K562 treated with DMSO at 1 percent for 4 hours (cell line): ENCODE results near the gene DNALI1. TPM values are rescaled to one million over a fixed set of nuclear protein-coding genes. Genes with fewer than 3 reads are reported as not detected.

Experiments
- total RNA-seq: library from RNA; unstranded; fragments of 300-600 nt; gene quantifications from 2 replicates; pipeline ENCODE4 v1.2.3, GENCODE V29; 2022; ENCODE audit not compliant: insufficient read depth

The DNALI1 gene
- 0.97 and 1.9 TPM in 2 replicates for total RNA-seq

DNA sequence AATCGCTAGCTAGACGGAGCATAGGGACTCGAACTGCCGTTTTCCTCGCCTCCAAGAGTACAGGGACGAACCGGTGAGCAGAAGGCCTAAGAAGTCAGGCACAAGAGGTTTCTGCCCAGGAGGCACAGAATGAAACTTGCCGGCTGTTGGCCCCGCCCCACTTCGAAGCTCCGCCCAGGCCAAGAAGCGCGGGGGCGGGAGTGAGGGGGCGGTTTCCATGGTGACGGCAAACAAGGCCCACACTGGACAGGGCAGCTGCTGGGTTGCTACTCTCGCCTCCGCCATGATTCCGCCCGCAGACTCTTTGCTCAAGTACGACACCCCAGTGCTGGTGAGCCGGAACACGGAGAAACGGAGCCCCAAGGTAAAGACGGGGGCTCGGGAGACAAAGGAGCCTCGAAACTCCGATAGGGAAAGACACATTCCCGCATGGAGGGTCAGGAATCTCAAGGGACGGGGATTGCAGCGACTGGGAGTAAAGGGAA is at the start of gene DNALI1:
DNALI1 (plus strand) TSS at position 229 of the 485 bp plus-strand sequence; CDS start at position 284, 55 bp downstream.

DNA sequence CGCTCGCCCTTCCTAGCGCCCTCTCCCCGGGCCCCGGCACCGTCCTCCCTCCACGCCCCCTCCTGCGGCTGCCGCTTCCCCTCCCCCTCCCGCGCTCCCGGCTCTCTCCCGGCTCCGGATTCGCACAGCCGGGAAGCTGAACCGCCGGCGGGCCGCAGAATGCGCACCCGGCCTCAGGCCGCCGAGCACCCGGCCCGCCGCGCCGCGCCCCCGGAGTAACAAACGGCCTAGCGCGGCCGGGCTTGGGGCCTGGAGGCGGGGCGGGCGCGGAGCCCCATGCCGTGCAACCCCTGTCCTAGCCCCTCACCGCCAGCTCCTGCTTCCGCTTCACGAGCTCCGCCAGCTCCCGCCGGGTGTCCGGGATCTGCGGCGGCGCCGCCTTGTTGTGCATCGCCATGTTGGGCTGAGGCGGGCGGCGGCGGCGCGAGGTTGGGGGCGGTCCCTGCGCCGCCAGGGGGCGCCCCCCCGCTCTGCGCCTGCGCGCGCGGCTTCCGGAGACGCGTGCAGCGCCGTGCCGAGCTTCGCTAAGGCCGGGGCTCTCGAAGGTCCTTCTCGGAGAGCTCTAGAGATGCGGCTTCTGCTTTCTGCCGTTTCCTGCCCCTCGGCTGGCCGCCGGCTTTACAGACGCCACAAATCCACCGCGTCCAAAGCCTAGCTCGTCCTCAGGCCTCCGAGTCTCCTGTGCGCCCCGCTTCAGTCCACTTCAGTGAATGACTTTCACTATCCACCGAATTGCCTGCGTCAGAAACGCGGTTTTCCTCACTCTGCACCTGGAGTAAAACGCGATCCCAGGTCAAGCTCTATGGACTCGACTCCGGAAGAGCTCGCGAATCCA is 42.2 kb upstream of the DNALI1 start, which contains the start of gene MEAF6:
MEAF6 (minus strand) TSS at position 417 of the 835 bp plus-strand sequence; CDS start at position 397, 20 bp downstream.

DNA sequence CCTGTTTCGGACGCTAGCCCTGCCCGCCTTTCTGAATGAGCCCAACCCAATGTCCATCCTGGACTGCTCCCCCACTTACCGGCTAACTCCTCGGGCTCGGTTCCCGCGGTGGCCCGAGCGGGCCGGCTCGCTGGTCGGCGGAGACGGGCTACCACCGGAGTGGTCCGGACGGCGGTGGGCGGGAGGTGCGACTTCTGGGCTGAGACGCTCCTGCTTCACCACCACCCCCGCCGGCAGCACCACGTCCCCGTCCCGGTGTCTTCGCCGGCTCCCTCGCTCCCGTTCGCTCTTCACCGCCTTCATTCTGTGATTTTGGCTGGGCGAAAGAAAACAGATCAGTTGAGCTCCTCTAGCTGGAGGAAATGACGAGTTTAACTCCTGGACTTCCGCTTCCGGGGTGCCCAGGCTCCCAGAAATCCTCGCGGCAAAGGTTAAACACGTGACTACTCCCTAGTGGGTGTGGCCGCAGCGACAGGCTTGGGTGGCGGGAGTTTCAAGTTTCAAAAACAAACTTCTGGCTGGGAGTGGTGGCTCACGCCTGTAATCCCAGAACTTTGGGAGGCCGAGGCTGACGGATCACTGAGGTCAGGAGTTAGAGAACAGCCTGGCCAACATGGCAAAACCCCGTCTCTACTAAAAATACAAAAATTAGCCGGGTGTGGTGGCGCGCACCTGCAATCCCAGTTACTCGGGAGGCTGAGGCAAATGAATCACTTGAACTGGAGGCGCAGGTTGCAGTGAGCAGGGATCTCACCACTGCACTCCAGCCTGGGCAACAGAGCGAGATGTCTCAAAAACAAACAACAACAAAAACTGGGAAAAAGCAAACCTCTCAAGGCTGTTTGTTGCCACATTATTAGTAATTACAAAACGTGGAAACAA is 2.6 kb upstream of the DNALI1 start, which contains the start of gene SNIP1:
SNIP1 (minus strand) TSS at position 367 of the 882 bp plus-strand sequence; CDS start at position 303, 64 bp downstream.

DNA sequence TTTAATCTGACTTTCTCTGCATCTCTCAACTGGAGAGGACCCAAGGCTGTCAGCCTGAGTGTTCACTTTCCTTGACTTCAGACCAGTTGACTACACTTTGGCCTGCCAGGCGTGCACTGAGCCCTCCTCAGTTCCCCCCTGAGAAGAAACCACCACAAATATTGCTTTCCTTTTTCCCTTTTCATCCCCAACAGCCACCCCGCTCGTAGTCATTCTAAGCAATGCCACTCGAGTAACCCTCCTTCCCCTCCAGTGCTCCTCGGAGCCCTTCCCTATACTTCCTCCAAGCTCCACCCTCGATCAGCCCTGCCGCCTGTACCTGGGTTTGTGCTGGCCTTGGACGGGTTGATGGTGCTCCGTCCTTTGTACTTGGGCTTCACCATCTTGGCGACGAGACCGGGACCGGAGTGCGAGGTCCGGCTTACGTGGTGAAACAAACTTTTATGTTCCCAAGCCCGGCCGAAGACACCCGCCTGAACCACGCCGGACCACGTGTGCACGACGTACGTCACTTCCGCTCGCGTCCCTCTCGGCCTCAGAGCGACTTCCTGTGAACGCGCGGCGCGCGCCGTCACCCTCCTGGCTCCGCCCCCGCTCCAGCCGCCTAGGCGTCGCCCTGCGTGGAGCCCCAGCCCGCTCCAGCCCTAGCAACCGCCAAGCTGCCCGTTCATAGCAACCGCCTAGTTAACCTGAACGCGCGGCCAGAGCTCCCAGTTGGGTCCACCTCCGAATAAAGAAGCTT is 38.9 kb downstream of the DNALI1 start, which contains the start of gene GNL2:
GNL2 (minus strand) TSS at position 498 of the 742 bp plus-strand sequence; CDS start at position 383, 115 bp downstream.

Other genes with a start within 250 kb of the DNALI1 start
- 7.6 and 14.4 TPM in 2 replicates for gene ZC3H12A, start 82.4 kb upstream of the DNALI1 start, total RNA-seq
- gene MEAF6, start 42.2 kb upstream of the DNALI1 start, total RNA-seq = 41.3 and 63.6 TPM in 2 replicates
- gene SNIP1, start 2.6 kb upstream of the DNALI1 start, total RNA-seq = 8.8 and 11.5 TPM in 2 replicates
- 80.0 and 87.8 TPM in 2 replicates for gene GNL2, start 39.0 kb downstream of the DNALI1 start, total RNA-seq
- not detected in 2 replicates for gene RSPO1, start 78.0 kb downstream of the DNALI1 start, total RNA-seq
- gene CDCA8, start 135.6 kb downstream of the DNALI1 start, total RNA-seq = 61.6 and 73.4 TPM in 2 replicates
- gene EPHA10, start 208.2 kb downstream of the DNALI1 start, total RNA-seq = not detected in 2 replicates
- gene MANEAL, start 236.9 kb downstream of the DNALI1 start, total RNA-seq = not detected in 2 replicates